MM.1S (cell line): ENCODE data around the gene FNDC5.

Source experiments
- DNase-seq: peaks from one replicate; pipeline ENCODE4 v3.0.0-alpha.2; 2015
- H2AFZ ChIP-seq: fragments of 300-600 bp; sonication (generic); 2 replicates; pipeline ENCODE4 v1.6.0; 2016; ENCODE audit warnings: antibody characterized with exemption, low read length
- H3F3A ChIP-seq: fragments of 300-600 bp; sonication (generic); 2 replicates; pipeline ENCODE4 v1.6.1; 2016; ENCODE audit warnings: mild to moderate bottlenecking, antibody characterized with exemption, low read length, moderate library complexity, mixed read lengths; ENCODE audit not compliant: insufficient read depth
- H3K27ac ChIP-seq: fragments of 300-600 bp; sonication (generic); 2 replicates; pipeline ENCODE4 v1.5.1; 2016; ENCODE audit warnings: mild to moderate bottlenecking, low read length
- H3K27me3 ChIP-seq: fragments of 300-600 bp; sonication (generic); replicated peaks from 2 replicates; pipeline ENCODE4 v1.6.0; 2016; ENCODE audit warnings: low read length; ENCODE audit not compliant: insufficient read depth
- H3K36me3 ChIP-seq: fragments of 300-600 bp; sonication (generic); replicated peaks from 2 replicates; pipeline ENCODE4 v1.6.1; 2016; ENCODE audit warnings: mild to moderate bottlenecking, low read length, mixed read lengths; ENCODE audit not compliant: insufficient read depth
- H3K4me1 ChIP-seq: fragments of 300-600 bp; sonication (generic); 2 replicates; pipeline ENCODE4 v1.6.1; 2016; ENCODE audit warnings: low read length, mixed read lengths
- H3K4me2 ChIP-seq: fragments of 300-600 bp; sonication (generic); 2 replicates; pipeline ENCODE4 v1.6.0; 2016; ENCODE audit warnings: low read depth, low read length
- H3K4me3 ChIP-seq: fragments of 300-600 bp; sonication (generic); 2 replicates; pipeline ENCODE4 v1.5.1; 2016; ENCODE audit warnings: low read length, mixed read lengths
- H3K79me2 ChIP-seq: fragments of 300-600 bp; sonication (generic); 2 replicates; pipeline ENCODE4 v1.6.1; 2016; ENCODE audit warnings: mixed run types, low read length, mixed read lengths
- H3K9ac ChIP-seq: fragments of 300-600 bp; sonication (generic); 2 replicates; pipeline ENCODE4 v1.6.1; 2016; ENCODE audit warnings: low read length, mixed read lengths
- H3K9me2 ChIP-seq: fragments of 300-600 bp; sonication (generic); replicated peaks from 2 replicates; pipeline ENCODE4 v1.6.1; 2016; ENCODE audit warnings: mild to moderate bottlenecking, low read length, mixed read lengths; ENCODE audit not compliant: insufficient read depth
- H3K9me3 ChIP-seq: fragments of 300-600 bp; sonication (generic); replicated peaks from 2 replicates; pipeline ENCODE4 v1.6.1; 2016; ENCODE audit warnings: mild to moderate bottlenecking, low read length, mixed read lengths; ENCODE audit not compliant: insufficient read depth
- H4K20me1 ChIP-seq: fragments of 300-600 bp; sonication (generic); 2 replicates; pipeline ENCODE4 v1.6.1; 2016; ENCODE audit warnings: mild to moderate bottlenecking, low read length, moderate library complexity, mixed read lengths; ENCODE audit not compliant: insufficient read depth
- EZH2 ChIP-seq: fragments of 300-600 bp; sonication (generic); optimal IDR thresholded peaks from 2 replicates; pipeline ENCODE3; 2017; ENCODE audit warnings: low read depth, mild to moderate bottlenecking, antibody characterized with exemption, low read length, mixed read lengths
- EZH2phosphoT487 ChIP-seq: fragments of 300-600 bp; sonication (generic); IDR thresholded peaks from 2 replicates; pipeline ENCODE4 v1.6.1; 2018; ENCODE audit warnings: antibody characterized with exemption, low read length
- TF ChIP-seq, protein P1 (sequence below): fragments of 300-600 bp; sonication (generic); IDR thresholded peaks from 2 replicates; pipeline ENCODE4 v1.5.1; 2016; ENCODE audit warnings: antibody characterized with exemption, low read length, mixed read lengths

The FNDC5 gene

DNA sequence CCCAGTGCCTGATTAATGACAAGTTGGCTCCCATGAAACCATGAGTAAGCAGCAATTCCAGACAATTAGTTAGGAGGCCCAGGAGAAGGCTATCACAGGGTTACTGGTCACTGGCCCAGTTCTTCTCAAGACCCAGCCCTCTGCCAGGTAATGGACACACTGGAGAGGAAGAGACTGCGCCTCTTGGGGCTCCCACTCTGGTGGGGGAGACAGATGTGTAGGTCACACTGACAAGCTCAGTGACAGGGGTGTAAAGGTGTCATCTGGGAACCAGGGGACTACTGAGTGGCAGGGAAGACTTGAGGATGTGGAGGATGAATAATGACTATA, 20.5 kb upstream of the FNDC5 start:
- no peak overlapping the region for H3K27ac ChIP-seq
- DNase-seq, result no peak
- no peaks in the 10 kb centered on the region for H3K36me3 ChIP-seq
- H3K9me3 ChIP-seq, result no peaks in the 10 kb centered on the region
- no peaks in the 10 kb centered on the region for H3K79me2 ChIP-seq
- no peak overlapping the region for H3K9ac ChIP-seq
- H3K4me2 ChIP-seq, result no peak overlapping the region
- H3K27me3 ChIP-seq, result peaks cover 68% of the 10 kb centered on the region
- no peaks in the 10 kb centered on the region for H3K9me2 ChIP-seq
- TF ChIP-seq, protein P1, sequence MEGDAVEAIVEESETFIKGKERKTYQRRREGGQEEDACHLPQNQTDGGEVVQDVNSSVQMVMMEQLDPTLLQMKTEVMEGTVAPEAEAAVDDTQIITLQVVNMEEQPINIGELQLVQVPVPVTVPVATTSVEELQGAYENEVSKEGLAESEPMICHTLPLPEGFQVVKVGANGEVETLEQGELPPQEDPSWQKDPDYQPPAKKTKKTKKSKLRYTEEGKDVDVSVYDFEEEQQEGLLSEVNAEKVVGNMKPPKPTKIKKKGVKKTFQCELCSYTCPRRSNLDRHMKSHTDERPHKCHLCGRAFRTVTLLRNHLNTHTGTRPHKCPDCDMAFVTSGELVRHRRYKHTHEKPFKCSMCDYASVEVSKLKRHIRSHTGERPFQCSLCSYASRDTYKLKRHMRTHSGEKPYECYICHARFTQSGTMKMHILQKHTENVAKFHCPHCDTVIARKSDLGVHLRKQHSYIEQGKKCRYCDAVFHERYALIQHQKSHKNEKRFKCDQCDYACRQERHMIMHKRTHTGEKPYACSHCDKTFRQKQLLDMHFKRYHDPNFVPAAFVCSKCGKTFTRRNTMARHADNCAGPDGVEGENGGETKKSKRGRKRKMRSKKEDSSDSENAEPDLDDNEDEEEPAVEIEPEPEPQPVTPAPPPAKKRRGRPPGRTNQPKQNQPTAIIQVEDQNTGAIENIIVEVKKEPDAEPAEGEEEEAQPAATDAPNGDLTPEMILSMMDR, result no peak
- TF ChIP-seq EZH2phosphoT487 (no peak), EZH2 (no peak)
- no peak overlapping the region for H2AFZ ChIP-seq
- no peak overlapping the region for H3K4me3 ChIP-seq
- no peaks in the 10 kb centered on the region for H3F3A ChIP-seq
- H4K20me1 ChIP-seq, result no peaks in the 10 kb centered on the region
- H3K4me1 ChIP-seq, result no peaks in the 10 kb centered on the region

DNA sequence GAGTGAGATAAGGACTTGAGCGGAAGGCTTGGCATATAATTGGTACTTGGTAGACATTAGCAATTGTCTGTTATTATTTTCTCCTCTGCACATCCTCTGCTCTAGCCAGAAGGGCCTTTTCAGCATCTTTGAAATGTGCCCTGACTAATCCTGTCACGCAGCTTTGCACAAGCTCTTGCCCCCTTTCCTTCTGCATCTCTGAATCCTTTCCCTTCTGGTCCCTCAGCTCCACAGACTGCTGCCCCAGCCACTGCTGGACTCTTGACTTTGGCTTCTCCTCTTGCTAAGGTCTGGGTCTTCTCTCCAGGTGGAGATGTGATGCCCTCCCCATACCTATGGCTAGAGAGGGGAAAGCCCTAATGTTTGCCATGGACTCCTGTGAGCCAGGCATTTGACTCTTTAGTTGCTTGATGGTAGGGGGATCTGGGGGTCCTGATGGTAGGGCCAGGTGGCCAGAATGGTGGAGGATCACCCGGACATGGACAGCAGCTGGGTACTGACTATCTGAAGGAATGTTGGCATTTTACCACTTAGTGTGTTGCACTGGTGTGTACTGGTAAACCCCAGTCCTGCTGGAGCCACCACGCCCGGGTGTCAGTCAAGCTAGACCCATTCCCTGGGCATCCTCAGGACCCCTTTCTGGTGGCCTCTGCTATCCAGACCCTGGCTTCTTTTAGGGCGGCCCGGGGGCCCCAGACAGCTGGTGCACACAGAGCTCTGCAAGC, 20.0 kb upstream of the FNDC5 start:
- Histone ChIP-seq H3K4me3 (no peak overlapping the region), H3F3A (no peaks in the 10 kb centered on the region), H3K9me3 (no peaks in the 10 kb centered on the region), H4K20me1 (no peaks in the 10 kb centered on the region), H3K27me3 (peaks cover 72% of the 10 kb centered on the region), H2AFZ (no peak overlapping the region), H3K4me2 (no peak overlapping the region), H3K9ac (no peak overlapping the region), H3K36me3 (no peaks in the 10 kb centered on the region), H3K27ac (no peak overlapping the region), H3K9me2 (no peaks in the 10 kb centered on the region), H3K79me2 (no peaks in the 10 kb centered on the region), H3K4me1 (no peaks in the 10 kb centered on the region)
- no peak for DNase-seq
- TF ChIP-seq, protein P1, result no peak
- no peak for TF ChIP-seq EZH2
- no peak for TF ChIP-seq EZH2phosphoT487

DNA sequence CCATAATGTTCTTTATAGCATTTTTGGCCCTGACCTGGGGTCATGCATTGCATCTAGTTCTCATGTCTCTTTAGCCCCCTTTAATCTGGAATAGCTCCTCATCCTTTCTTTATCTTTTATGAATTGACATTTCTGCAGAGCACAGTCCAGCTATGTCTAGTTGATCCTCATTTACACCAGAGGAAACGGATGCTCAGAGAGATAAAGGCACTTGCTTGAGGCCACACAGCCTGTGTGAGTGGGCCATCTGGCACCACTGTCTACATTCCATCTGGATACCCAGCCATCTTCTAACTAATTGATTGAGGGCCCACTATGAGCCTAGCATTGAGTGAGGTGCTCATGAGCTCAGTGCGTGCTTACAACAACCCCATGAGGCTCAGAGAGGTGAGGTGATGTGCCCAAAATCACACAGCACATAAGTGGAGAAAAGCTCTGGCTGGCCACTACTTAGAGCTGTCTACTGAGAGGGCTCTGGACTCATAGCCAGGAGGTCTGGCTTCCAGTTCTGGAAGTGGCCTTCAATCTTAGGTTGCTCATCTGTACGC, 19.1 kb upstream of the FNDC5 start:
- Histone ChIP-seq H2AFZ (no peak overlapping the region), H3K27me3 (peaks cover 81% of the 10 kb centered on the region)
- TF ChIP-seq EZH2phosphoT487 (no peak), EZH2 (no peak)
- TF ChIP-seq, protein P1, result no peak

More for the DNA sequence above, 19.1 kb upstream of the FNDC5 start:
- H3K27ac ChIP-seq, result no peak overlapping the region
- no peaks in the 10 kb centered on the region for H3K36me3 ChIP-seq
- no peaks in the 10 kb centered on the region for H3F3A ChIP-seq
- H3K9ac ChIP-seq, result no peak overlapping the region
- H3K79me2 ChIP-seq, result no peaks in the 10 kb centered on the region
- H3K9me3 ChIP-seq, result no peaks in the 10 kb centered on the region
- H3K9me2 ChIP-seq, result no peaks in the 10 kb centered on the region
- H3K4me3 ChIP-seq, result no peak overlapping the region
- no peaks in the 10 kb centered on the region for H3K4me1 ChIP-seq
- no peaks in the 10 kb centered on the region for H4K20me1 ChIP-seq
- no peak for DNase-seq
- no peak overlapping the region for H3K4me2 ChIP-seq
